Motor neuron (in vitro differentiated cells): Measurements from ENCODE around the gene KCNK15. TPM values are rescaled to one million over a fixed set of nuclear protein-coding genes. Genes with fewer than 3 reads are reported as not detected.

Experiments used
- ATAC-seq, 8 experiments: fragments of 200-7000 bp; cut with Tn5 transposase; replicated peaks in 6 of 8; 2 replicates each; pipeline ENCODE4 v1.8.0; 2021; ENCODE audit warnings: mild to moderate bottlenecking in 8 of 8, moderate library complexity in 8 of 8
- H3K27ac ChIP-seq, 2 donors: fragments of 250-450 bp; sonication (Bioruptor Pico); 2 replicates each; pipeline ENCODE4 v1.9.0; 2021; ENCODE audit warnings: antibody characterized with exemption in 2 of 2, mild to moderate bottlenecking in 2 of 2, moderate library complexity in 1 of 2
- H3K4me1 ChIP-seq, 2 donors: fragments of 250-450 bp; sonication (Bioruptor Pico); replicated peaks in 1 of 2; 2 replicates each; pipeline ENCODE4 v1.6.1; 2021; ENCODE audit warnings: antibody characterized with exemption in 2 of 2, mild to moderate bottlenecking in 2 of 2, moderate library complexity in 1 of 2
- H3K4me3 ChIP-seq, 5 donors: fragments of 250-450 bp; sonication (Bioruptor Pico); 2 replicates each; pipeline ENCODE4 v1.9.0; 2021; ENCODE audit warnings: antibody characterized with exemption in 5 of 5, mild to moderate bottlenecking in 5 of 5, moderate library complexity in 4 of 5
- WGBS, 10 experiments: fragments of 450-650 bp; shearing (Covaris generic); methylation state at CpG; one replicate each; pipeline ENCODE4 v1.0.0; 2022; 5-methylcytosine and 5-hydroxymethylcytosine counted together
- in situ Hi-C, 9 experiments: fragments of 400-800 bp; cut with MboI; loops; one replicate each; pipeline ENCODE4 v1.15.0; 2021; ENCODE audit warnings: low sequenced_read_pairs in 9 of 9, low pct_unique_long_range_greater_than_20kb in 2 of 9; ENCODE audit not compliant: unreplicated experiment in 9 of 9
- total RNA-seq, 8 experiments: library from RNA; unstranded; fragments of 300-600 nt; gene quantifications; 2 replicates each; pipeline versions ENCODE4 v1.2.3 to v1.2.4, GENCODE V29; 2022

KCNK15 gene
- total RNA-seq, 8 experiments from 2014 or later = 0.13 to 2.2 (median 0.52) TPM

- no peak for ATAC-seq
- peaks cover 4 to 12% of the 10 kb centered on the region in 2 donors for H3K4me1 ChIP-seq
- no peak overlapping the region for H3K4me3 ChIP-seq
- 20 to 68% (median 43%) methylated on average over 1 to 2 of the region's 2 CpGs; no CpG with 5 or more reads in 4 of the 10 experiments for WGBS, 10 experiments
- no peak overlapping the region for H3K27ac ChIP-seq
- in situ Hi-C loops = loop anchor here in 3 of 9 experiments (10.0 to 25.0 kb wide), 2 partner anchors 46 to 132 kb away; no protein-coding TSS in a partner anchor
Measured at GRCh38 chr20:44730441-44730840, 15.2 kb upstream of the KCNK15 start.

- Histone ChIP-seq H3K4me3 (no peak overlapping the region), H3K4me1 (peaks cover 4 to 12% of the 10 kb centered on the region in 2 donors), H3K27ac (no peak overlapping the region)
- in situ Hi-C loops = loop anchor here in 3 of 9 experiments (10.0 to 25.0 kb wide), 2 partner anchors 47 to 131 kb away; no protein-coding TSS in a partner anchor
- ATAC-seq = no peak
- 0 to 94% (median 87%) methylated on average over 1 to 5 of the region's 8 CpGs; no CpG with 5 or more reads in 4 of the 10 experiments for WGBS, 10 experiments
Measured at GRCh38 chr20:44731657-44732056, 14.0 kb upstream of the KCNK15 start.

GRCh38 chr20:44732327-44732726, 13.3 kb upstream of the KCNK15 start:
- Histone ChIP-seq H3K27ac (no peak overlapping the region), H3K4me3 (no peak overlapping the region), H3K4me1 (peaks cover 4 to 12% of the 10 kb centered on the region in 2 donors)
- no peak for ATAC-seq
- in situ Hi-C loops = loop anchor here in 3 of 9 experiments (10.0 to 25.0 kb wide), 2 partner anchors 48 to 130 kb away; no protein-coding TSS in a partner anchor
- WGBS, 10 experiments = 50 to 78% (median 66%) methylated on average over 1 to 6 of the region's 6 CpGs; no CpG with 5 or more reads in 1 of the 10 experiments

- in situ Hi-C loops = loop anchor here in 3 of 9 experiments (10.0 to 25.0 kb wide), 2 partner anchors 49 to 129 kb away; no protein-coding TSS in a partner anchor
- 0 to 83% (median 19%) methylated on average over 1 to 6 of the region's 7 CpGs; no CpG with 5 or more reads in 4 of the 10 experiments for WGBS, 10 experiments
- H3K27ac ChIP-seq = no peak overlapping the region
- H3K4me1 ChIP-seq = peaks cover 5 to 11% of the 10 kb centered on the region in 2 donors
- no peak overlapping the region for H3K4me3 ChIP-seq
- peak; percentile 27 to 62 (median 34) for ATAC-seq
Measured at GRCh38 chr20:44733341-44734069, 12.2 kb upstream of the KCNK15 start.

GRCh38 chr20:44734938-44735337, 10.7 kb upstream of the KCNK15 start:
- Histone ChIP-seq H3K4me1 (peaks cover 3 to 5% of the 10 kb centered on the region in 2 donors), H3K27ac (no peak overlapping the region), H3K4me3 (no peak overlapping the region)
- ATAC-seq = no peak
- in situ Hi-C loops = loop anchor here in 3 of 9 experiments (10.0 to 25.0 kb wide), 2 partner anchors 50 to 127 kb away; no protein-coding TSS in a partner anchor
- WGBS, 10 experiments = 0 to 89% (median 83%) methylated on average over 1 to 3 of the region's 3 CpGs; no CpG with 5 or more reads in 3 of the 10 experiments

- in situ Hi-C loops = loop anchor here in 3 of 9 experiments (10.0 to 25.0 kb wide), 2 partner anchors 51 to 127 kb away; no protein-coding TSS in a partner anchor
- 40 to 100% (median 85%) methylated on average over 1 to 4 of the region's 4 CpGs for WGBS, 10 experiments
- Histone ChIP-seq H3K4me1 (peaks cover 3 to 5% of the 10 kb centered on the region in 2 donors), H3K4me3 (no peak overlapping the region), H3K27ac (no peak overlapping the region)
- no peak for ATAC-seq
Measured at GRCh38 chr20:44735816-44736169, 9.9 kb upstream of the KCNK15 start.

GRCh38 chr20:44736170-44737021, 9.3 kb upstream of the KCNK15 start:
- Histone ChIP-seq H3K4me3 (no peak overlapping the region), H3K27ac (no peak overlapping the region), H3K4me1 (peaks cover 3 to 5% of the 10 kb centered on the region in 2 donors)
- peak; percentile 78 to 93 (median 86) for ATAC-seq
- in situ Hi-C loops = loop anchor here in 3 of 9 experiments (10.0 to 25.0 kb wide), 2 partner anchors 52 to 126 kb away; no protein-coding TSS in a partner anchor
- WGBS, 10 experiments = 20 to 100% (median 62%) methylated on average over 1 to 6 of the region's 6 CpGs; no CpG with 5 or more reads in 1 of the 10 experiments

- in situ Hi-C loops = loop anchor here in 3 of 9 experiments (10.0 to 25.0 kb wide), 2 partner anchors 52 to 125 kb away; no protein-coding TSS in a partner anchor
- Histone ChIP-seq H3K4me1 (peaks cover 3 to 5% of the 10 kb centered on the region in 2 donors), H3K27ac (no peak overlapping the region), H3K4me3 (no peak overlapping the region)
- 75 to 100% (median 94%) methylated on average over 1 to 4 of the region's 4 CpGs; no CpG with 5 or more reads in 2 of the 10 experiments for WGBS, 10 experiments
- no peak for ATAC-seq
Measured at GRCh38 chr20:44737116-44737515, 8.5 kb upstream of the KCNK15 start.

- Histone ChIP-seq H3K27ac (no peak overlapping the region), H3K4me1 (peaks cover 0 to 3% of the 10 kb centered on the region in 2 donors), H3K4me3 (peak overlapping the region in 4 of 5 donors; percentile 6 to 16 (median 12))
- peak; percentile 35 to 95 (median 90) for ATAC-seq
- in situ Hi-C loops = loop anchor here in 3 of 9 experiments (10.0 to 25.0 kb wide), 2 partner anchors 54 to 123 kb away; no protein-coding TSS in a partner anchor
- WGBS, 10 experiments = 28 to 96% (median 85%) methylated on average over 2 to 6 of the region's 7 CpGs; no CpG with 5 or more reads in 1 of the 10 experiments
Measured at GRCh38 chr20:44738813-44739477, 6.7 kb upstream of the KCNK15 start.

- Histone ChIP-seq H3K4me3 (no peak overlapping the region), H3K27ac (no peak overlapping the region), H3K4me1 (peaks cover 0 to 3% of the 10 kb centered on the region in 2 donors)
- ATAC-seq = no peak
- WGBS, 10 experiments = 7 to 83% (median 37%) methylated on average over 1 to 2 of the region's 2 CpGs; no CpG with 5 or more reads in 6 of the 10 experiments
- in situ Hi-C loops = loop anchor here in 4 of 9 experiments (10.0 to 25.0 kb wide), 3 partner anchors 55 to 125 kb away; no protein-coding TSS in a partner anchor
Measured at GRCh38 chr20:44739942-44740341, 5.7 kb upstream of the KCNK15 start.

- Histone ChIP-seq H3K4me1 (peaks cover 10 to 12% of the 10 kb centered on the region in 2 donors), H3K4me3 (no peak overlapping the region), H3K27ac (no peak overlapping the region)
- no peak for ATAC-seq
- WGBS, 10 experiments = 47 to 83% (median 76%) methylated on average over 2 to 10 of the region's 14 CpGs; no CpG with 5 or more reads in 6 of the 10 experiments
- in situ Hi-C loops = loop anchor here in 2 of 9 experiments (10.0 to 25.0 kb wide), 2 partner anchors 120 to 122 kb away; no protein-coding TSS in a partner anchor
Measured at GRCh38 chr20:44742304-44743079, 3.2 kb upstream of the KCNK15 start.
